Measurements from ENCODE around the gene SLC2A10. TPM values are rescaled to one million over a fixed set of nuclear protein-coding genes. Genes with fewer than 3 reads are reported as not detected.

SLC2A10 gene
- total RNA-seq, 1 experiment from 2014 or later: 1.6 TPM

GRCh38 chr20:46704714-46705377 lies 4.6 kb upstream of the SLC2A10 start:
- H3K27me3 ChIP-seq (ENCODE audit: control insufficient read depth, insufficient read depth, low read length): no peaks in the 10 kb centered on the region
- ChIA-PET POLR2A (no interaction called here), CTCF (no interaction called here)
- no peak overlapping the region for H3K4me3 ChIP-seq (ENCODE audit: low read depth in 2 of 2, low read length in 2 of 2)
- H3K27ac ChIP-seq (ENCODE audit: low read length): no peak overlapping the region
- ATAC-seq (no peak), DNase-seq (ENCODE audit: low read depth, low spot score) (no peak)
- TF ChIP-seq CTCF (IDR thresholded peaks at IDR 0.05) (no peak), SIN3A (IDR thresholded peaks at IDR 0.05; ENCODE audit: borderline replicate concordance, insufficient read depth, low read depth, low read length) (no peak), REST (IDR thresholded peaks at IDR 0.05; ENCODE audit: insufficient read depth in 1 of 2, low read depth in 2 of 2, low read length in 1 of 2) (no peak), POLR2AphosphoS5 (IDR thresholded peaks at IDR 0.05; ENCODE audit: low read depth, low read length) (no peak), TCF7L2 (IDR thresholded peaks at IDR 0.05; ENCODE audit: low read depth, low read length) (no peak)
- no peaks in the 10 kb centered on the region; the same call in 1 of the 2 replicates for H3K4me1 ChIP-seq (ENCODE audit: control insufficient read depth, insufficient read depth, low read length)
- no peaks in the 10 kb centered on the region for H3K9me3 ChIP-seq (ENCODE audit: control insufficient read depth, insufficient read depth, low read depth, low read length)
- no TSS peak for BruUV-seq (replicated peaks)
- in situ Hi-C loops (cut with HindIII; ENCODE audit: low pct_unique_long_range_greater_than_20kb, low sequenced_read_pairs) (no loop called here), intact Hi-C loops (cut with micrococcal nuclease; ENCODE audit: unreplicated experiment) (no loop called here)
- no peaks in the 10 kb centered on the region for H3K36me3 ChIP-seq (ENCODE audit: control insufficient read depth, insufficient read depth, low read length)

- POLR2A ChIA-PET: no interaction called here
These were observed 4.1 kb upstream of the SLC2A10 start for GRCh38 chr20:46705378-46705729.

More at GRCh38 chr20:46705378-46705729, 4.1 kb upstream of the SLC2A10 start:
- no peak overlapping the region for H3K27ac ChIP-seq (ENCODE audit: low read length)
- H3K4me1 ChIP-seq (ENCODE audit: control insufficient read depth, insufficient read depth, low read length): no peaks in the 10 kb centered on the region; the same call in 1 of the 2 replicates
- CTCF ChIA-PET: interaction anchor here (0.9 kb wide), 1 partner anchor 9 kb away, joined by 3 read pairs; no protein-coding TSS in a partner anchor
- H3K27me3 ChIP-seq (ENCODE audit: control insufficient read depth, insufficient read depth, low read length): no peaks in the 10 kb centered on the region
- H3K9me3 ChIP-seq (ENCODE audit: control insufficient read depth, insufficient read depth, low read depth, low read length): no peaks in the 10 kb centered on the region
- intact Hi-C loops (cut with micrococcal nuclease; ENCODE audit: unreplicated experiment): no loop called here
- no TSS peak for BruUV-seq (replicated peaks)
- no peak for ATAC-seq
- TF ChIP-seq REST (IDR thresholded peaks at IDR 0.05; ENCODE audit: insufficient read depth in 1 of 2, low read depth in 2 of 2, low read length in 1 of 2): no peak
- H3K36me3 ChIP-seq (ENCODE audit: control insufficient read depth, insufficient read depth, low read length): no peaks in the 10 kb centered on the region
- no peak overlapping the region for H3K4me3 ChIP-seq (ENCODE audit: low read depth in 2 of 2, low read length in 2 of 2)
- in situ Hi-C loops (cut with HindIII; ENCODE audit: low pct_unique_long_range_greater_than_20kb, low sequenced_read_pairs): no loop called here
- DNase-seq (ENCODE audit: low read depth, low spot score): no peak

Data from Panc1 (cell line).